Kidney epithelial cell (primary cell): ENCODE measurements around the gene MAEA. TPM values are rescaled to one million over a fixed set of nuclear protein-coding genes. Genes with fewer than 3 reads are reported as not detected.

ENCODE experiments used
- DNase-seq: peaks from one replicate; pipeline ENCODE4 v3.0.0-alpha.2; 2010; ENCODE audit warnings: low read depth
- H3K27me3 ChIP-seq: 2 replicates; pipeline ENCODE4 v1.6.0; 2011; ENCODE audit warnings: low read length; ENCODE audit not compliant: control insufficient read depth, insufficient read depth
- H3K36me3 ChIP-seq: 2 replicates; pipeline ENCODE4 v1.5.1; 2011; ENCODE audit warnings: low read length; ENCODE audit not compliant: control insufficient read depth, insufficient read depth
- H3K4me3 ChIP-seq: 2 replicates; pipeline ENCODE4 v1.5.1; 2011; ENCODE audit warnings: low read depth, mild to moderate bottlenecking, control low read depth, low read length
- total RNA-seq: library from RNA; depleted of rRNA; stranded (reverse); fragments of >200 nt; gene quantifications from 2 replicates; pipeline ENCODE4 v1.2.3, GENCODE V29; 2015
- TF ChIP-seq, protein P1 (sequence below): IDR thresholded peaks from 2 replicates; pipeline ENCODE4 v1.5.1; 2011; ENCODE audit warnings: mild to moderate bottlenecking, moderate library complexity, low read length, control low read depth, inconsistent platforms; ENCODE audit not compliant: insufficient read depth, poor library complexity, severe bottlenecking

The MAEA gene
- total RNA-seq, 1 donor from 2014 or later, result 79.1 TPM

DNA sequence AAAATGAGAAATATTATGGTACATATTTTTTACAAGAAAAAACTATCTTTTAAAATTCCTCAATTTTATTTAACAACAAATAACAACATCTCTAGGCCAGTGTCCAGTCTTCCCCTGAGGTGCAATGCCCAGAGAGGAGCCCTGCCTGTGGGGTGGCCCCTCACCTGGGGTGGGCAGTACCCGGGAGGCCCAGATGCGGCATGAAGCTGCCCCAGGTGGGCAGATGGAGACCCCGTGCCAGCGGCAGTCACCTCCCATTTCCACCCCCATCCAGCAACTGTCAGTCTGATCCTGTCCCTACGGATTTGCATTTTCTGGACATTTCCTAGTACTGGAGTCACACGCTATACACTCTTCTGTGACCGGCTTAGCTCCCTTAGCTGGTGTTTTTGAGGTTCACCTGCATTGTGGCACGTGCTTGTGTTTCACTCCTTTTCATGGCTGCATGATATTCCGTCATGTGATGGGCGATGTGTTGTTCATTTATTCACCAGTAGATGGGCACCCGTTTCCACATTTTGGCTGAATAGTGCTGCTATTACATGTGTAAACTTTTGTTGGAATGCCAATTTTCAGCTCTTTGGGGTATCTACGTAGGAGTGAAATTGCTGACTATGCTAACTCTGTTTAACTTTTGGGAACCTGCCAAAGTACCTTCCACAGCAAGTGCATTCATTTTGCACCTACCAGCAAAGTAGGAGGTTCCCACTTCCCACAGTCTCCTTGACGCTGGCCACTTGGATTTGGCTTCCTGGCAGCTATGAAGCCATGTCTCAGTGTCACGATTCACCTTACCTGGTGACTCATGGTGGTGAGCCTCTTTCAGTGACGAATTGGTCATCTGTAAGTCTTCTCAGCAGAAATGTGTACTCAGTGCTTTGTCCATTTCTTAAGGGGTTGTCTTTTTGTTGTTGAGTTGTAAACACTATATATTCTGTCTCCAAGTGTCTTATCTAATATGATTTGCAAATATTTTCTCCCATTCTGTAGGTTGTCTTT, 11.7 kb upstream of the MAEA start:
- Histone ChIP-seq H3K4me3 (no peak overlapping the region), H3K27me3 (no peaks in the 10 kb centered on the region), H3K36me3 (no peaks in the 10 kb centered on the region)
- DNase-seq, result no peak
- TF ChIP-seq, protein P1, sequence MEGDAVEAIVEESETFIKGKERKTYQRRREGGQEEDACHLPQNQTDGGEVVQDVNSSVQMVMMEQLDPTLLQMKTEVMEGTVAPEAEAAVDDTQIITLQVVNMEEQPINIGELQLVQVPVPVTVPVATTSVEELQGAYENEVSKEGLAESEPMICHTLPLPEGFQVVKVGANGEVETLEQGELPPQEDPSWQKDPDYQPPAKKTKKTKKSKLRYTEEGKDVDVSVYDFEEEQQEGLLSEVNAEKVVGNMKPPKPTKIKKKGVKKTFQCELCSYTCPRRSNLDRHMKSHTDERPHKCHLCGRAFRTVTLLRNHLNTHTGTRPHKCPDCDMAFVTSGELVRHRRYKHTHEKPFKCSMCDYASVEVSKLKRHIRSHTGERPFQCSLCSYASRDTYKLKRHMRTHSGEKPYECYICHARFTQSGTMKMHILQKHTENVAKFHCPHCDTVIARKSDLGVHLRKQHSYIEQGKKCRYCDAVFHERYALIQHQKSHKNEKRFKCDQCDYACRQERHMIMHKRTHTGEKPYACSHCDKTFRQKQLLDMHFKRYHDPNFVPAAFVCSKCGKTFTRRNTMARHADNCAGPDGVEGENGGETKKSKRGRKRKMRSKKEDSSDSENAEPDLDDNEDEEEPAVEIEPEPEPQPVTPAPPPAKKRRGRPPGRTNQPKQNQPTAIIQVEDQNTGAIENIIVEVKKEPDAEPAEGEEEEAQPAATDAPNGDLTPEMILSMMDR, result no peak

DNA sequence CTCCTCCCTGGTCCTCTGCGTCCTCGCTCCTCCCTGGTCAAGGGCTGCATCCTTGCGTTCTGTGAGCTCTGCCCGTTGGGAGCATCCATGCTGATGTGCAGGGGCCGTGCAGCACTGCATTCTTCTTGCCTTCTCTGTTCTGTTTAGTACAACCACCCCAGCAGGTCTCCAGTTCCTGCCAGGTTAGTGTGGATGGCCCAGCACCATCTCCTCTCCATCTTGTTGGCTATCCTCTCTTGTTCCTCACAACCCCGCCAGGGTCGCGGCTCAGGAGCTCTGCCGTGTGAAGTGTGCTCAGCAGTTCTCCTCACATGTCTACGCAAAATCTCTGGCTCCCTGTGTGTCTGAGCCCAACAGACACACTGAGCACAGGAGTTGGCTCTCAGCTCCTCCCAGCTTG, 10.4 kb upstream of the MAEA start:
- no peaks in the 10 kb centered on the region for H3K27me3 ChIP-seq
- H3K36me3 ChIP-seq, result no peaks in the 10 kb centered on the region
- DNase-seq, result no peak
- H3K4me3 ChIP-seq, result no peak overlapping the region
- TF ChIP-seq, protein P1, result no peak

DNA sequence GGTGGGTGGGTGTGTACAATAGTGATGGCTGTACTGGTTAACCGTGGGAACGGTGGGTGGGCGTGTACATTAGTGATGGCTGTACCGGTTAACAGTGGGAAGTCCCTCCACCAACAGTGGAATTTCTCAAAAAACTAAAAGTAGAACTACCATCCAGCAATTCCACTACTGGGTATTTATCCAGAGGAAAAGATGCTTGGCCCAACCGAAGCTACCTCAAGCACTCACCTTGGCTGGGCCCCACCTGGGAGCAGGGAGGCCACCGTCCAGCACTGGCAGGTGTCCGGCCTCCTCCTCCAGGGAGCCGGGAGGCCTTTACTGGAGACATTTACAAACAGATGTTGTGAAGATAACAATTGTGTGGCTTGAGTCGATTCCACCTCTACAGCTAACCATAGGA, 6.0 kb upstream of the MAEA start:
- Histone ChIP-seq H3K27me3 (no peaks in the 10 kb centered on the region), H3K4me3 (no peak overlapping the region), H3K36me3 (no peaks in the 10 kb centered on the region)
- TF ChIP-seq, protein P1, result no peak
- no peak for DNase-seq

DNA sequence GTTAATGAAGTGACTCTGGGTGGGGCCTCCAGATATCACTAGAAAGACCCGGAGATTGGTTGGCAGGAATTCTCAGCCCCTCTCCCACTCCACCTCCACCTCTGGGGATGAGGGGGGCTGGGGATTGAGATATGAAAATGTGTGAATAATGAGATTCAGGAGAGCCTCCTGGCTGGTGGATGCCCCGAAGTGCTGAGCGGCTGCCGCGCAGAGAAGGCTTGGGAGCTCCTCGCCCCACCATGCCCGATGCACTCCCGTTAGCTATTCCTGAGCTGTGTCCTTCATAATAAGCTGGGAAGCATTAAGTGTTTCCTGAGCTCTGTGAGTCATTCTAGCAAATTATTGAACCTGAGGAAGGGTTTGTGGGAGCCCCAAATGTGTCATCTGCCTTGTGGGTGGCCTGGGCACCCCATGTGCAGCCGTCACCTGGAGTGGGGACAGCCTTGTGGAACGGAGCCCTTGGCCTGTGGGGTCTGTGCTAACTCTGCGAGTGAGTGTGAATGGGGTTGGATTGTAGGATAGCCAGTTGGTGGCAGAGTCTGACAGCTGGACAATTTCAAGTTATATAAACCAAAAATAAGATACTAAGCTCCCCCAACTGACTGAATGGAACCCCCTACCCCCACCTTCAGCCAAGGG, 4.4 kb upstream of the MAEA start:
- H3K36me3 ChIP-seq, result no peaks in the 10 kb centered on the region
- TF ChIP-seq, protein P1, result no peak
- H3K27me3 ChIP-seq, result no peaks in the 10 kb centered on the region
- DNase-seq, result no peak
- no peak overlapping the region for H3K4me3 ChIP-seq

DNA sequence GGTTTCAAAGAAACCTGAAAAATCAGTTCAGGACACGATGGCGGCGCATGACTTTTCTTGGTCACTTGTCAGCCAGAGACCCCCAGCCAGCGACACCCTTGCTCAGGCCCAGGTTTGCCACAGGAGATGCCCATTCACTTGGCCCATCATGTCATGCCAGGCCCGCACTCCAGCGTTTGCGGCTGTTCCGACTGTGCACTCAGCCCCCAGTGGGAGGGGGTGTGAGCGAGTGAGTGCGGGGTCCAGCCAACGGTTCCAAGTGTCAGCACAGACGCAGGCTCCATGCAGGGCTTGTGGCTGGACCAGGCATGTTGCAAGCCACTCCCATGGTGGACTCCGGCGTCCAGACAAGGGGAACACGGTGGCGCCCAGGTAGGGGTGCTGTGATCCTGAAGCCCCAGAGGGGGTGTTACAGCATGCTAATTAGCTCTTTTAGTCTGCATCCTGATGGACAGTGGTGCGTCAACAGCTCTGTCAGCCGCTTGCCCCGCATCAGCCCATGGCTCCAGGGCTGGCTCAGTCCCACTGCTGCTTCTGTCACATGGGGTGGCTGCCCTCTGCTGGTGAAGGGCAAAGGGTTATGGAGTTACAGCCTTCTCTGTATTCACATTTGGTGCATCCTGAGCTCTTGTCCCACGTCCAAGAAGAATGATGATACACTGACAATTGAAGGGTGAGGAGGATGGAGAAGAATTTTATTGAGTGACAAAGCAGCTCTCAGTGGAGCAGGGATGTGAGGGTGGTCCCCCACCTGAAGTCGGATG, 3.7 kb upstream of the MAEA start:
- Histone ChIP-seq H3K4me3 (no peak overlapping the region), H3K27me3 (no peaks in the 10 kb centered on the region), H3K36me3 (no peaks in the 10 kb centered on the region)
- TF ChIP-seq, protein P1, result no peak
- no peak for DNase-seq
